GM21381 (cell line): ENCODE measurements around the gene COX4I1.
"Not testable (repeated sequence)": the region's sequence is repeated elsewhere in the genome, so short reads cannot be mapped to it uniquely, and the experiment has no call there.

ENCODE experiments used
- ATAC-seq: cut with Tn5 transposase; IDR thresholded peaks from one replicate; pipeline ENCODE4 v1.9.1; 2021; ENCODE audit warnings: mild to moderate bottlenecking, moderate library complexity; ENCODE audit not compliant: unreplicated experiment

Gene COX4I1

DNA sequence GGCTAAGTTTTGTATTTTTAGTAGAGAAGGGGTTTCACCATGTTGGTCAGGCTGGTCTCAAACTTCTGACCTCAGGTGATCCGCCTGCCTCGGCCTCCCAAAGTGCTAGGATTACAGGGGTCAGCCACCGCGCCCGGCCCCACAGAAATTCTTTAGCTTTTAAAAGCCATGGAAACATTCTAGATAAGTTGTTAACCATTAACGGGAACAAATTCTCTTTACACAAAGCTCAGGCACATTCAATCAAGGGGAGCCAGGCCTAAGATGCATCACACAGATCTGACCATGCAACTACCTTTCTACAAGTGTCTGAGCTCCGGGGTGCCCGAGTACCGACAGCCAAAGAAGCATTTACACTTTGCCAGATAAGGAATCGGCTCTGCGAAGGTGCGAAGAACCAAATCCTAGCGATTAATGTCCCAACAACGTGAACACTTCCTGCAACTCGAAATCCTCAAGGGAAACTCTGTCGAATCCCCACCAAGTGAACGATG lies 1.2 kb upstream of the COX4I1 start:
- no peak for ATAC-seq

DNA sequence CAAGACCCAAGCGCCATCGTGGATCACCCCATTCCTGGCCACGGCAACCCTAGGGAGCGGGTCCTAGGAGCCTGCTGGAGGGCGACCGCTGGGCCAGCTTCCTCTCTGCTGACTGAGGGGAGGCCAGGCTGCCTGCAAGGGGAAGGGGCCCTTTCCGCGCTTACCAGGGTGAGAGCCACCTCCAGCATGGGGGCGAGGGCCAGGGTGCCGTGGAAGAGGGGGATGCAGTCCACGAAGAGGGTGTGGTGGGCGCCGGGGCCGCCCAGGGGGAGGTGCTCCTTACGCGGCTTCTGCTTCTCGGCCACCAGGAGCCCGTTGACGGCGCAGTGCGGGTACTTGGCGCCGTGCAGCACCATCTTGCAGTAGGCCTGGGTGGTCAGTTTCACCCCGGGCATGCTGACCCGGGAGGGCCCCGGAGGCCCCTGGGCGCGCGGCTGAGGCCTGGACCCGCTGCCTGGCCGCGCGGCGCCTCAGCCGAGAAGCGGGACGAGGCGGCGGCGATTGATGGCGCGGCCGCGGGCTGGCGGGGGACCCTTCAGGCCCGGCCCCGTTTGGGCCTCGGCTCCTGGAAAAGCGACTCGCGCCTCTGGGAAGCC lies 496 bp upstream of the COX4I1 start:
- peak; percentile 24 for ATAC-seq

DNA sequence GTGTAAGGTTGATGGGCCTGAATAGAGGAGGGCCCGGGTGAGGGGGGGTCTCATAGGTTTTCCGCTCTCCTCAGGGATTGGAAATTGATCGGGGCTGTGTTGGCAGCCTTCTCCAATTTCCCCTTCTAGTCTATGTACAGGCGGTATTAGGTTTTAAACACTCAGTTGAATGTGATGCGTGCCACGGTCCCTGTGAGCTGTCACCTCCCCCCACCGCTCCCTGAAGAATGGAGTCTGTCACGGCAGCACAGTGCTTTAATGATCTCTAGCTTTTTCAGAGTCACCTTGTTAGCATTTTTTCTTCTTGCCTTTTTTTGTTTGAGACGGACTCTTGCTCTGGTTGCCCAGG lies 800 bp downstream of the COX4I1 start:
- ATAC-seq: no peak

DNA sequence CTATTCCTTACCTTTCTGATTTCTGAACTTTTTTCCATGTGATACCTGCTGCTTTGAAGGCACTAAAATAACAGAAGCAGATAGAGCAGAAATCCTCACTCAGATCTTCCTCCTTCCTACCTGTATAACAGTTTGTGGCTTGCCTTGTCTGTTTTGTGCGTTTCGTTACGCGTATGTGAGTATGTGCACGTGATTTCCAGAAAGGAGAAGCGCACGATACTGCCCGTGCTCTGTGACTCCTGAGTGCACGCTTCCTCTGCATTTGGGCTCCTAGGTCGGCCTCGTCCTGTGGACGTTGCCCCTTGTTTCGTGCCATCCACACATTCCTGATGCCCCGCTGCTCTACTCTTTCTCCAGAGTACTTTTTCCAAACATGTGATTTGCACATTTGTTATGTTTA lies 4.1 kb downstream of the COX4I1 start:
- ATAC-seq: no peak

DNA sequence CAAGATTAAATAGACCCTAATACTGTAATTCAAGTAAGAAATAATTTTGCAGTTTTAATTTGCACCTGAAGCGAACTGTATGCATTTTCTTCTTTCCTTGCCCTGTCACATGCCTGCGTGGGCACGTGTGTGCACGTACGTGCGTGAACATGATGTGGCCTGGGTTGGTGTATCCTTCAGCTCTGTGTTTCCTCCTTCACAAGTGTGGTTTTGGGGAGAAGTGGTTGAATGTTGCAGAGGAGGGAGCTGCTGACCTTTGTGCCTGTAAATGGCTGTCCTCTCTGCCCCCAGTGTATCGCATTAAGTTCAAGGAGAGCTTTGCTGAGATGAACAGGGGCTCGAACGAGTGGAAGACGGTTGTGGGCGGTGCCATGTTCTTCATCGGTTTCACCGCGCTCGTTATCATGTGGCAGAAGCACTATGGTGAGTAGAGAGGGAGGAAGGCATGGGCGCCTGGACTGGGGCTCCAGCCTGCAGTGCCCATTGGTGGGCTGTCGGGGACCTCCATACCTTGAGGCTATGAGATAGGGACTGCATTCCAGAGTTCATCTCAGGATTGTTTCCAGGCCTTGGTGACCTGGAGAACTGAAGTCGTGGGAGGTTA lies 6.0 kb downstream of the COX4I1 start:
- ATAC-seq: no peak

DNA sequence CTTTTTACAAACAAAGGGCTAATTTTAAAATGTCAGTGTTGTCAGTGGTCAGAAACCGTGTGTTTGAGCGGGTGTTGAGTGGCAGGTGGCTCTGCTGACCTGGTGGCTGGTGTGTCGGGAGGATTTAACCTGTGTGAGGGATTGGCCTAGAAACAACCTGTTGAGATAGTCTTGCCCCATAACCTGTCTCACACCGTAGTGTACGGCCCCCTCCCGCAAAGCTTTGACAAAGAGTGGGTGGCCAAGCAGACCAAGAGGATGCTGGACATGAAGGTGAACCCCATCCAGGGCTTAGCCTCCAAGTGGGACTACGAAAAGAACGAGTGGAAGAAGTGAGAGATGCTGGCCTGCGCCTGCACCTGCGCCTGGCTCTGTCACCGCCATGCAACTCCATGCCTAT lies 7.0 kb downstream of the COX4I1 start:
- ATAC-seq: no peak

DNA sequence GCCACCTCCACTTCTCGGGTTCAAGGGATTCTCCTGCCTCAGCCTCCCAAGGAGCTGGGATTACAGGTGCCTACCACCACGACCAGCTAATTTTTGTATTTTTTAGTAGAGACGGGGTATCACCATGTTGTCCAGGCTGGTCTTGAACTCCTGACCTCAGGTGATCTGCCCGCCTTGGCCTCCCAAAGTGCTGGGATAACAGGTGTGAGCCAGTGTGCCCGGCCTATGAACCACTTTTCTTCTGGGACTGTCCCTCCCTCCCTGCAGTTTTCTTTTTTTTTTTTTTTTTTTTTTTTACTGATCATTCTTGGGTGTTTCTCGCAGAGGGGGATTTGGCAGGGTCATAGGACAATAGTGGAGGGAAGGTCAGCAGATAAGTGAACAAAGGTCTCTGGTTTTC lies 7.8 kb downstream of the COX4I1 start:
- ATAC-seq: not testable (repeated sequence)

DNA sequence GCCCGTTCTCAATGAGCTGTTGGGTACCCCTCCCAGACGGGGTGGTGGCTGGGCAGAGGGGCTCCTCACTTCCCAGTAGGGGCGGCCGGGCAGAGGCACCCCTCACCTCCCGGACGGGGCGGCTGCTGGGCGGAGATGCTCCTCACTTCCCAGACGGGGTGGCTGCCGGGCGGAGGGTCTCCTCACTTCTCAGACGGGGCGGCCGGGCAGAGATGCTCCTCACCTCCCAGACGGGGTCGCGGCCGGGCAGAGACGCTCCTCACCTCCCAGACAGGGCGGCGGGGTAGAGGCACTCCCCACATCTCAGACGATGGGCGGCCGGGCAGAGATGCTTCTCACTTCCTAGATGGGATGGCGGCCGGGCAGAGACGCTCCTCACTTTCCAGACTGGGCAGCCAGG lies 8.6 kb downstream of the COX4I1 start:
- not testable (repeated sequence) for ATAC-seq

DNA sequence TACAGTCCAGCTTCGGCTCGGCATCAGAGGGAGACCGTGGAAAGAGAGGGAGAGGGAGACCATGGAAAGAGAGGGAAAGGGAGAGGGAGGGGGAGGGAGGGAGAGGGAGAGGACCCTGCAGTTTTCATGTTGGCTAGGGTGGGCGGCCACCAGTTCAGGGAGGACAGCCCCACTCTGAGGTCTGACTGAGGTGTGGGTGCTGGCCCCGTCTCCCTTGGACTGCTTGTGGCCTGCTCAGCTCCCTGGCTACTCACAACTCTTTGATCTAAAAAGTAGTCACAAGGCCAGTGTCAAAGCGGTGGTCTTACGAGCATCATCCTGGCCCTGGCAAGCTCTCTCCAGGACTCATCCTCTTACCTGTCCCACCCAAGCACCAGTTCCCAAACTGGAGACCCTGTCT lies 9.4 kb downstream of the COX4I1 start:
- ATAC-seq: no peak

DNA sequence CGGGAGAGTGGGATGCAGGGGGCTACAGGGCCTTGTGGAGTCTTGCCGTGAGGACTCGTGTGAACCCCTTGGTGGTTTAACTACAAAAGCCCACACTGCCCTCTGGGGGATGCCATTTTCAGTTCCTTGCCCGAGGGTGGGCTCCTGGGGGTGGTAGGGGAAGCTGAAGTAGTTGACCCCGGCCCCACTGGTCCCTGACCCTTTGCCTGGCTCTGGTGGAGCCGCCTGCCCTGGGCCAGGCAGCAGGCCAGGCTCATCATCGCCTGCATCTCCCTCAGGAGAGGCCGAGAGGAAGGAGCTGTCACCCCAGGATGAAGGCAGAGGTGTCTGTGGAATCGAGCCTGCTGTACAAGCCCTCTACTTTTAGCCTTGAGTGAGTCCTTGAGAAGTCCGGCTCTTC lies 10.2 kb downstream of the COX4I1 start:
- no peak for ATAC-seq

DNA sequence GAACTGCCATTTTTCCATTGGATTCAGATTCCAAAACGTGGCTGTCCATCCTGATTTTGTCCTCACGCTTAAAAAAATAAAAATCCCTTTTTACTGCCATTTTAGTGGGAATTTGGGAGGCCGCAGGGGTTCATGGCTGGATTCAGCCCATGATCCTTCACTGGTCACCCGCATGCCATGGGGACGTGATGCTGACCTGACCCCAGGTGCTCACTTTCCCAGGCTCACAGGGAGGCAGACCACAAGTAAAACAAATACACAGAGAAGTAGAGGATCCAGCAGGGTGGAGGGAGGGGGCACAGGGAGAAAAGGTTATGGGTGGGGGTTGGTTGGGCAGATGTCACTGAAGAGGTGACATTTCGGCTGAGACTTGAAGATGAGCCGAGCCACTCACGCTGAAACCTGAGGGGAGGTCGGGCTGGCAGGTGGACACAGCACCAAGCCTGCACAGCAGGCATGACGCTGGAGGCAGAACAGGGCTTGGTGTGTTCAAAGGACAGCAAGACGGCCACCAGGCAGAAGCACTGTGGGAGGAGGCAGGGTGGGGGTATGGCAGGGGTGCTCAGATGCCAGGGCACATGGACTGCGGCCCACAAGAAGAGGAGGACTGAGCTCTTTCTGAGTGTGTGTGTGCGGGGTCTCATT lies 10.7 kb downstream of the COX4I1 start:
- ATAC-seq: no peak

DNA sequence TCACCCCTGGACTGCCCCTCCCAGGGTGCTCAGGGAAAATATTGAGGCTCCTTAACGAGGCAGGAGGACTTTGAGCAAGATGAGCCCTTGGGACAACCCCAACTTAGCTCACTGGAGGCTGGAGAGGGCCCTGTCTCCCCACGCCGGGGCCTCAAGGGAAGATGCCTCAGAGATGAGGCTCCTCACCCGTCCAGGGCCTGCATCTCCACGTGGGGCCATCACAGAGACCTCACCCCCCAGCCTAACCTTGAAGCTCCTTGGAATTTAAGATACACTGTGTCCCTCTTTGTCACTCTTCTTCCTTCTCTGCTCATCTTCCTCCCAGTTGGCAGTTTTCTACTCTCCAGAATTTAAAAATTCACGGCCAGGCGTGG lies 11.2 kb downstream of the COX4I1 start:
- ATAC-seq: no peak

DNA sequence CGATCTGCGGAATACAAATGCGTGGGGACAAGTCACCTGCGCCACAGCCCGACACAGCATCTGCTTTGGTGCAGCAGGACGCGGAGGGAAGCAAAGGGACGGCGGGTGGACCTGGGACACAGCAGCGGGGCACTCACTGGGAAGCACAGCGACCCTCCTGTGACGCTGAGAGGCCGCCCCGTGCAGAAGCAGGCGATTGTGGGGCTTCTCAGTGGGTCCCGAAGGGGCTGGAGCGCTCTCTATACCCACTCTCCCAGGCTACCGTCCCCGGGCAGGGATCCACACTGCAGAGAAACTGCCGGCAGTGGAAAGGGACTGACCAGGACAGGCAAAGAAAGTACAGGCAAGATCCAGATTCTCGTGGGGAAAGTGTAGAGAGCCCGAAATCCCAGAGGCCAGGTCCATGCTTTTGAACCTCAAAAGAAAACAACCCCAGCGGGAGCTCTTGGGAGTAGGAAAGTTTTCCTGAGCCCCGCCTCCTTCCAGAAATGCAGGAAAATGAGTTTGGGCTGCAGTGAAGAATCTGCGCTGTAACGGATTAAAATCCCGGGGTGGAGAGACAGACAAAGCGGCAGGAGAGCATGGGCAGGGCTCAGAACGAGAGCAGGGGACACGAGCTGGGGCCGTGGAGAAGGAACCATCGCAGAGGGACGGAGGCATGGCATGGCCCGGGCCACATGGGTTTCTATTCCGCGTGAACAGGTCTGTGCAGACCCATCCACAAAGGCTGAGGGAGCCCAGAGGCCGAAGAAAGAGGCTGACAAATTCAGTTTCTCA lies 12.7 kb downstream of the COX4I1 start:
- no peak for ATAC-seq

DNA sequence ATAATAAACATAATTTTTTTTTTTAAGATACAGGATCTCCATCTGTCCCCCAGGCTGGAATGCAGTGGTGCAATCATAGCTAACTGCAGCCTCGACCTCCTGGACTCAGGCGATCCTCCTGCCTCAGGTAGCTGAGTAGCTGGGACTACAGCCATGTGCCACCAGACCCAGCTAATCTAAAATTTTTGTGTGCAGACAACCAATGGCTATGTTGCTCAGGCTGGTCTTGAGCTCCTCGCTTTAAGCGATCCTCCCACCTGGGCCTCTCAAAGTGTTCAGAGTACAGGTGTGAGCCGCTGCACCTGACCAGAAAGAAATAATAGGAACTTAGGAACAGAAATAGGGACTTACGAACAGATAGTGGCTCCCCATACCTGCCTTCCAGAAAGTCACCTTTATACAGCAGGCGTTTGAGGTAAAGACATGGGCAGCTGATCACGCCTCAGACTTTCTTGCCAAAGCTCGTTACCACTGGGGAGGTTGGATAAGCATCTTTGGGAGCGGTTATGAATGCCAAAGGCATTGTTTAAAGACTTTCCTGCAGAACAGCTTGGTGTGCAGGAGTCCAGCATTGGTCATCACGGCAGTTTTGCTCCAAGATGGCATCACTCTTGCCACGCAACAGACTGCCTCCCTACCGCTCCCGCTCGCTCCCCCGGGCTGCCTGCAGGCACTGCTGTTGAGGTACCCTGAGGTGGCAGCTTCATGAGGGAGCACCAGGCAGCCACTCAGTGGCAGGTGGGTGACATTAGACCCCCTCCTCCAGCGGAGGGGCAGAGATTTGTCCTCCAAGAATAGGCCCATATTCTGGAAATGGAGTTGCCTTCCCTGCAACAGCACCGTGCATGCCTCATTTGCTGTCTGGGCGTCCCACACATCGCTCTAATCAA lies 13.6 kb downstream of the COX4I1 start:
- ATAC-seq: no peak

DNA sequence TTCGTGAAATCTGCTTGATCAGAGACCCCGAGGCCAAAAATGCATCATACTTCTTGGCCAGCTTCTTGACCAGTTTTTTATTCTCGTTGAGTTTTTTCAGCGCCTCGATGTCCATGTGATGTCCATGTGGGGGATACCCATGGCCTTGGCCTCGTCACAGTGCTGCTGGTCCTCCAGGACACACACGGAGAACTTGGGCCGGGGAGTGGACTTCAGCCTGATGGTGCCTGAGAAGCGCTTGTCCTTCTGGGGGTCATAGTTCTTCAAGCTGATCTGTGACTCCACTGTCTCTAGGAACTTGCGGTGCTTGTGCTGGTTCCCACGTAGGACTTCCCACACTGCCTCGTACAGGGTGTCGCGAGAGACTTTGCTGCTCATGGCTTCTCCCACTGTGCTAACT lies 16.7 kb downstream of the COX4I1 start:
- ATAC-seq: no peak

DNA sequence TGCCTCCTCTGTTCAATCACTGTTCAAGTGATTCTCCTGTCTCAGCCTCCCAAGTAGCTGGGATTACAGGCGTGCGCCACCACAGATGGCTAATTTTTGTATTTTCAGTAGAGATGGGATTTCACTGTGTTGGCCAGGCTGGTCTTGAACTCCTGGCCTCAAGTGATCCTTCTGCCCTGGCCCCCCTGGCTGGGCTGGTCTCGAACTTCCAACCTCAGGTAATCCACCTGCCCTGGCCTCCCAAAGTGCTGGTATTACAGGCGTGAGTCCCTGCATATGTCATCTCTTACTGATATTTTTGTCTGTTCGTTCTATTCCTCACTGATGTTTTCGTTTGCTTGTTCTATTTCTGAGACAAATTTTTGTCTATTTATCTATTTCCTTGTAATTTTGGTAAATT lies 17.7 kb downstream of the COX4I1 start:
- ATAC-seq: not testable (repeated sequence)

DNA sequence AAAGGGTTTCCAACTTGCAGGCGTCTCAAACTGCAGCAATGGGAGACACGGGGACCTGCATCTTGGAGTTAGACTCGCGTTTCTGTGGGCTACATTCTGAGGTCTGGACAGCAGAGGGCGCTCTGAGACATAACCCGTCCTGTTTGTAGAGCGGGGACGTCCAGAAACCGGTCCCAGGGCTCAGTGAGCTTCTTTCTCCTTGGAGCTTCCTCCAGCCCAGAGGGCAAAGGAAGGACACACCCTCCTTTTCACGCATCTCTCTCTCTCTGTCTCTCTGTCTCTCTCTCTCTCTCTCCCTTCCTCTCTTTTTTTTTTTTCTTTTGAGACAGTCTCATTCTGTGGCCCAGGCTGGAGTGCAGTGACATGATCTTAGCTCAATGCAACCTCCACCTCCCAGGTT lies 19.8 kb downstream of the COX4I1 start:
- ATAC-seq: no peak

DNA sequence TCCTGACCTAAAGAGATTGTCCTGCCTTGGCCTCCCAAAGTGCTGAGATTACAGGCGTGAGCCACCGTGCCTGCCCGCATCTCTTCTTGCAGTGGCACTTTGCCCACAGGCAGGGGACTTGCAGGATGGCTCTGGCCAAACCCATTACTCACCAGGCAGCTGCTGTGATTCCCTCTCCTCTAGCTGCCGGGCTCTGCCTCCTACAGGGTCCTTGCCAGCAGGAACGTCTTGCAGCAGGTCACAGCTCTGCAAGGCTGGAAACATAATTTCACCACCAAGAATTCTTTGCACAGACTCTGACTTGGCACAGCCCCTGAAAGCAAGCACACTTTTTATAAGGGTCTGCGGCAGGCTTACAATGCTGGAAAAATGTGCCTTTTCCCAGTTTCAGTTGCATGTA lies 20.3 kb downstream of the COX4I1 start:
- no peak for ATAC-seq

DNA sequence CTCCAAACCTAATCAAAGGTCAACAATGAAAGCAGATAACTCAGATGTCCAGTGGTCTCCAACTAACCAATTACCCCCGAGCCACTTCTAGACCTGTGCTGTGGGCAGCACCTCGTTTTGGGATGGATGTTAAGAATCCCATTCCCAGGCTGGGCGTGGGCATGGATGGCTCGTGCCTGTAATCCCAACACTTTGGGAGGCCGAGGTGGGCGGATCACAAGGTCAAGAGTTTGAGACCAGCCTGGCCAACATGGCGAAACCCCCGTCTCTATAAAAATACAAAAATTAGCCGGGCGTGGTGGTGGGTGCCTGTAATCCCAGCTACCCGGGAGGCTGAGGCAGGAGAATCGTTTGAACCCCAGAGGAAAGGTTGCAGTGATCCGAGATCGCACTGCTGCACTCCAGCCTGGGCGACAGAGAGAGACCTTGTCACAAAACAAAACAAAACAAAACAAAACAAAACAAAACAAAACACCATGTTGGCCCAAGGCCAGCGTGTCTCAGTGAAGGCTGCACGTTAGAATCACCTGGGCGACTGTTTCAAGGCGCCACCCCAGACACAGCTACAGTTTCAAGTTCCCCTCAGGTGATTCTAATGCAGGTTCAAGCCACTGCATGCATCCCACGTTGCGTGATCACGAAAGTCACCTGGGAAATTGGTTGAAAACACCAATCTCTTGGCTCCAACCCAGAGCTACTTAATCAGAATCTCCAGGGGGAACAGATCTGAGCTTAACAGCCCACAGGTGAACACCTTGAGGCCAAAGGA lies 21.3 kb downstream of the COX4I1 start:
- no peak for ATAC-seq
